Left lung (tissue), 10 donors: ENCODE results near the gene SLC38A9. TPM values are rescaled to one million over a fixed set of nuclear protein-coding genes. Genes with fewer than 3 reads are reported as not detected.

Source experiments
- ATAC-seq: fragments of 200-7000 bp; cut with Tn5 transposase; one replicate; pipeline ENCODE4 v1.9.1; 2020; ENCODE audit warnings: moderate library complexity
- DNase-seq, 4 donors: peaks; one replicate each; pipeline ENCODE4 v3.0.0-alpha.2; 2013 to 2020
- H3K27ac ChIP-seq, 2 donors: fragments of 200-600 bp; sonication (generic) in 1 of 2; one replicate each; pipeline versions ENCODE4 v1.5.0 to v1.8.0; 2020 to 2021
- H3K27me3 ChIP-seq, 2 donors: fragments of 200-600 bp; sonication (generic) in 1 of 2; one replicate each; pipeline versions ENCODE4 v1.5.0 to v1.8.0; 2020 to 2021
- H3K36me3 ChIP-seq, 2 donors: fragments of 200-600 bp; sonication (generic) in 1 of 2; one replicate each; pipeline versions ENCODE4 v1.5.0 to v1.8.0; 2020 to 2021
- H3K4me1 ChIP-seq, 2 donors: fragments of 200-600 bp; one replicate each; pipeline ENCODE4 v1.8.0; 2021
- H3K4me3 ChIP-seq, 2 donors: fragments of 200-600 bp; sonication (generic) in 1 of 2; one replicate each; pipeline versions ENCODE4 v1.5.0 to v1.8.0; 2020 to 2021; ENCODE audit warnings: mild to moderate bottlenecking in 1 of 2
- H3K9me3 ChIP-seq, 2 donors: fragments of 200-600 bp; sonication (generic) in 1 of 2; one replicate each; pipeline versions ENCODE4 v1.5.0 to v1.8.0; 2020 to 2021
- CTCF ChIP-seq, 2 donors: fragments of 200-600 bp; sonication (generic) in 1 of 2; IDR thresholded peaks; one replicate each; pipeline versions ENCODE4 v1.5.0 to v1.8.0; 2021; ENCODE audit warnings: antibody characterized with exemption in 2 of 2
- intact Hi-C, 2 donors: fragments of 100-400 bp; cut with DNase I; formaldehyde crosslinking; loops; one replicate each; pipeline versions ENCODE4 v1.11.2 to v1.14.2; 2022
- polyA plus RNA-seq, 6 donors: library from polyadenylated mRNA; unstranded; fragments of 120-200 nt; gene quantifications; one replicate each; pipeline ENCODE4 v1.2.1, GENCODE V29; 2013; ENCODE audit not compliant: insufficient read length in 6 of 6
- total RNA-seq, 2 donors: library from RNA; stranded (reverse); fragmentation: NEBNext Ultra II Directional; extraction: Animal tissue kit (Norgen Biotek cat#: 25700); gene quantifications; one replicate each; pipeline ENCODE4 v1.2.1, GENCODE V29; 2021
- donor health status: DM: no; HTN: yes; CAD: no.
- donor health status: DM: no; HTN: no; CAD: no.

SLC38A9 gene
- total and polyA plus RNA-seq, 8 donors, result 21.4 to 34.7 (median 30.2) TPM

- peak overlapping the region; percentile 35 to 62 for H3K27ac ChIP-seq
These were observed 75.9 kb downstream of the SLC38A9 start for GRCh38 chr5:55636177-55636576.

GRCh38 chr5:55634866-55635265 is 77.3 kb downstream of the SLC38A9 start:
- intact Hi-C loops, result no loop called here
- no peak for ATAC-seq
- peak overlapping the region; percentile 35 to 62 for H3K27ac ChIP-seq
- no peak overlapping the region for H3K4me3 ChIP-seq
- H3K9me3 ChIP-seq, result no peaks in the 10 kb centered on the region
- no peak for DNase-seq
- no peaks in the 10 kb centered on the region for H3K27me3 ChIP-seq
- no peaks in the 10 kb centered on the region for H3K36me3 ChIP-seq
- no peak for TF ChIP-seq CTCF (IDR thresholded peaks at IDR 0.05)
- peaks cover 22 to 42% of the 10 kb centered on the region in 2 donors for H3K4me1 ChIP-seq

More at GRCh38 chr5:55636177-55636576, 75.9 kb downstream of the SLC38A9 start:
- DNase-seq (peak in 2 of 4 donors; percentile 89 to 92), ATAC-seq (peak; percentile 17)
- Histone ChIP-seq H3K4me3 (no peak overlapping the region), H3K9me3 (no peaks in the 10 kb centered on the region), H3K27me3 (no peaks in the 10 kb centered on the region), H3K4me1 (peaks cover 22 to 42% of the 10 kb centered on the region in 2 donors), H3K36me3 (peaks cover 0 to 4% of the 10 kb centered on the region in 2 donors)
- no peak for TF ChIP-seq CTCF (IDR thresholded peaks at IDR 0.05)
- intact Hi-C loops, result no loop called here

GRCh38 chr5:55634209-55634805 is 77.8 kb downstream of the SLC38A9 start:
- H3K4me3 ChIP-seq, result no peak overlapping the region
- peak in 1 of 4 donors; percentile 53 for DNase-seq
- peak; percentile 36 for ATAC-seq
- peak overlapping the region; percentile 45 to 62 for H3K27ac ChIP-seq
- intact Hi-C loops, result no loop called here
- no peaks in the 10 kb centered on the region for H3K27me3 ChIP-seq
- TF ChIP-seq CTCF (IDR thresholded peaks at IDR 0.05), result no peak
- H3K4me1 ChIP-seq, result peaks cover 22 to 42% of the 10 kb centered on the region in 2 donors
- H3K9me3 ChIP-seq, result no peaks in the 10 kb centered on the region
- no peaks in the 10 kb centered on the region for H3K36me3 ChIP-seq

- H3K9me3 ChIP-seq, result no peaks in the 10 kb centered on the region
- H3K4me3 ChIP-seq, result no peak overlapping the region
- DNase-seq (peak in 1 of 4 donors; percentile 45), ATAC-seq (peak; percentile 67)
- H3K27ac ChIP-seq, result peak overlapping the region; percentile 45 to 62
- no peaks in the 10 kb centered on the region for H3K36me3 ChIP-seq
- intact Hi-C loops, result no loop called here
- TF ChIP-seq CTCF (IDR thresholded peaks at IDR 0.05), result no peak
- no peaks in the 10 kb centered on the region for H3K27me3 ChIP-seq
- H3K4me1 ChIP-seq, result peaks cover 22 to 42% of the 10 kb centered on the region in 2 donors
These were observed 78.4 kb downstream of the SLC38A9 start for GRCh38 chr5:55633574-55634208.

- TF ChIP-seq CTCF (IDR thresholded peaks at IDR 0.05), result no peak
- Histone ChIP-seq H3K4me3 (no peak overlapping the region), H3K36me3 (no peaks in the 10 kb centered on the region), H3K27ac (no peak overlapping the region), H3K27me3 (no peaks in the 10 kb centered on the region), H3K4me1 (peaks cover 10 to 27% of the 10 kb centered on the region in 2 donors), H3K9me3 (no peaks in the 10 kb centered on the region)
- intact Hi-C loops, result no loop called here
- DNase-seq, result no peak
- no peak for ATAC-seq
These were observed 82.3 kb downstream of the SLC38A9 start for GRCh38 chr5:55629815-55630214.
